H1 (cell line): ENCODE measurements around the gene DOC2A. TPM values are rescaled to one million over a fixed set of nuclear protein-coding genes. Genes with fewer than 3 reads are reported as not detected.

Experiments used
- CBX8 ChIP-seq: fragments of 300-800, 300-1000 bp; sonication (generic); IDR thresholded peaks from 2 replicates; pipeline ENCODE4 v1.7.1; 2016; ENCODE audit warnings: low read depth, low read length, borderline replicate concordance
- CHD7 ChIP-seq: fragments of 300-600 bp; sonication (generic); IDR thresholded peaks from 2 replicates; pipeline ENCODE4 v1.7.1; 2012; ENCODE audit warnings: low read length, moderate library complexity, mild to moderate bottlenecking, inconsistent platforms; ENCODE audit not compliant: insufficient replicate concordance
- FOSL1 ChIP-seq: IDR thresholded peaks from 2 replicates; pipeline ENCODE4 v1.6.1; 2011; ENCODE audit warnings: mild to moderate bottlenecking, low read depth, low read length, moderate library complexity; ENCODE audit not compliant: insufficient read depth
- MAX ChIP-seq: IDR thresholded peaks from 2 replicates; pipeline ENCODE4 v1.6.1; 2012; ENCODE audit warnings: inconsistent platforms
- SIN3A ChIP-seq, 2 experiments: IDR thresholded peaks in 1 of 2; conservative IDR thresholded peaks in 1 of 2; 2 replicates each; pipeline ENCODE4 v1.6.1; 2011 to 2012; ENCODE audit warnings: low read length in 2 of 2, improper control_type of control experiment in 1 of 2, low read depth in 1 of 2, mild to moderate bottlenecking in 1 of 2
- SIRT6 ChIP-seq: IDR thresholded peaks from one replicate; pipeline ENCODE4 v1.7.1; 2012; ENCODE audit warnings: low read length, inconsistent platforms
- polyA plus RNA-seq, 7 experiments: library from polyadenylated mRNA; depleted of rRNA in 3 of 7; stranded (reverse) in 5 of 7; unstranded in 2 of 7; fragments of >200 nt in 5 of 7; fragments of 200-250 nt in 2 of 7; gene quantifications; 1 replicate in 5 of 7; 2 replicates in 1 of 7; 4 replicates in 1 of 7; pipeline versions ENCODE4 v1.2.1 to v1.2.3, GENCODE V29; 2011 to 2013; ENCODE audit warnings: missing spikeins in 2 of 7, mixed read lengths in 2 of 7
- total RNA-seq: library from RNA; stranded (reverse); fragmentation: NEBNext Ultra II Directional; extraction: Animal tissue kit (Norgen Biotek cat#: 25700); gene quantifications from 2 replicates; pipeline ENCODE4 v1.2.1, GENCODE V29; 2021

The DOC2A gene
- total and polyA plus RNA-seq, 2 of the 8 experiments (the other 6 are each of a cell fraction or from before 2014, with no cell fraction given): 13.9 to 20.7 TPM

- TF ChIP-seq CHD7 (no peak), SIRT6 (no peak), MAX (peak; percentile 73), FOSL1 (no peak), CBX8 (no peak), SIN3A (conservative IDR thresholded peaks at IDR 0.05 in 1 of 2, IDR thresholded peaks at IDR 0.05 in 1 of 2; ENCODE audit: low read depth in 1 of 2, low read length in 2 of 2) (no peak)
Measured at GRCh38 chr16:30009990-30010843, 610 bp downstream of the DOC2A start (continued).
